Calu3 (cell line): Measurements from ENCODE around the gene DLG2. TPM values are rescaled to one million over a fixed set of nuclear protein-coding genes. Genes with fewer than 3 reads are reported as not detected.

Source experiments
- BruUV-seq: library from RNA; stranded (reverse); fragments of 400-500 nt; replicated peaks from 2 replicates; lab custom pipeline; 2021; lab: Mats Ljungman, UMichigan
- CTCF ChIA-PET: fragments of 300-600 bp; sonication (Branson Sonifier 250); formaldehyde crosslinking; loops from one replicate; lab custom pipeline; 2022; ENCODE audit warnings: antibody characterized with exemption; lab: Charles Lee
- DNase-seq: peaks from one replicate; pipeline ENCODE4 v3.0.0; 2022
- H3K27ac Mint-ChIP-seq: one replicate; pipeline ENCODE4 v1.8.0; 2022; ENCODE audit warnings: mixed read lengths; ENCODE audit not compliant: unreplicated experiment
- H3K27me3 Mint-ChIP-seq: one replicate; pipeline ENCODE4 v1.8.0; 2022; ENCODE audit warnings: mixed read lengths; ENCODE audit not compliant: unreplicated experiment
- H3K36me3 Mint-ChIP-seq: one replicate; pipeline ENCODE4 v1.8.0; 2022; ENCODE audit warnings: mild to moderate bottlenecking, moderate library complexity, mixed read lengths; ENCODE audit not compliant: insufficient read depth, unreplicated experiment
- H3K4me1 Mint-ChIP-seq: one replicate; pipeline ENCODE4 v1.8.0; 2022; ENCODE audit warnings: mild to moderate bottlenecking, low read depth, mixed read lengths; ENCODE audit not compliant: unreplicated experiment
- H3K4me3 Mint-ChIP-seq: one replicate; pipeline ENCODE4 v1.8.0; 2022; ENCODE audit warnings: mild to moderate bottlenecking, low read depth, moderate library complexity, mixed read lengths; ENCODE audit not compliant: unreplicated experiment
- H3K9me3 Mint-ChIP-seq: one replicate; pipeline ENCODE4 v1.8.0; 2022; ENCODE audit warnings: low read depth, mixed read lengths; ENCODE audit not compliant: unreplicated experiment
- CTCF ChIP-seq: fragments of 200-600 bp; IDR thresholded peaks from one replicate; pipeline ENCODE4 v1.8.0; 2022; ENCODE audit warnings: antibody characterized with exemption; ENCODE audit not compliant: unreplicated experiment
- intact Hi-C: fragments of 100-400 bp; cut with micrococcal nuclease; formaldehyde crosslinking; loops from one replicate; pipeline ENCODE4 v1.10.0; 2022; ENCODE audit not compliant: unreplicated experiment
- total RNA-seq: library from RNA; stranded (reverse); gene quantifications from 2 replicates; pipeline ENCODE4 v1.2.3, GENCODE V29; 2022

The DLG2 gene
- total RNA-seq, 1 experiment from 2014 or later: 0.71 TPM

GRCh38 chr11:84722583-84723108 is 904.5 kb downstream of the DLG2 start:
- no peaks in the 10 kb centered on the region for H3K4me1 Mint-ChIP-seq
- CTCF ChIA-PET: no interaction called here
- intact Hi-C loops: no loop called here
- no peak overlapping the region for H3K27ac Mint-ChIP-seq
- TF ChIP-seq CTCF: no peak
- DNase-seq: no peak
- peaks cover 36% of the 10 kb centered on the region for H3K27me3 Mint-ChIP-seq
- no peaks in the 10 kb centered on the region for H3K9me3 Mint-ChIP-seq
- H3K36me3 Mint-ChIP-seq: no peaks in the 10 kb centered on the region
- H3K4me3 Mint-ChIP-seq: no peak overlapping the region
- no TSS peak for BruUV-seq

DNA sequence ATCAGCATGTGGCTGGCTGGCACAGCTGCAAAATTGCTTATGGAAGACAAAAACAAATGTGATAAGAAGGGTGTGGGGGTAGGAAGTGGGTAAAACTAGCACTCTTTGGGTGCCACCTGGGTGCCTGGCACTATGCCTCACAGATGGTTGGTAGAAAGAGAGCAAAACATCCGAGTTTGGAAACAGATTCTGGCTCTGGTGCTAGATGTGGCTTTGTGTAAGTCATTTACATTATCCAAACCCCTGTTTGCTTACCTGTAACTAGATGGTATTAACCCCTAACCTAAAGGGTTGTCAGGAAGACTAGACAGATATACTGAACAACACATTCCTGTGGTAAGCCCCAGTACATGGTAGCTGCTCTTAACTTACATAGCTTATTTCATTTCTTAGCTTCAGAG is 905.6 kb downstream of the DLG2 start:
- H3K27ac Mint-ChIP-seq: no peak overlapping the region
- no peaks in the 10 kb centered on the region for H3K4me1 Mint-ChIP-seq
- H3K27me3 Mint-ChIP-seq: peaks cover 36% of the 10 kb centered on the region
- BruUV-seq: no TSS peak
- intact Hi-C loops: no loop called here
- no peaks in the 10 kb centered on the region for H3K9me3 Mint-ChIP-seq
- TF ChIP-seq CTCF: no peak
- DNase-seq: no peak
- H3K36me3 Mint-ChIP-seq: no peaks in the 10 kb centered on the region
- CTCF ChIA-PET: no interaction called here
- no peak overlapping the region for H3K4me3 Mint-ChIP-seq

DNA sequence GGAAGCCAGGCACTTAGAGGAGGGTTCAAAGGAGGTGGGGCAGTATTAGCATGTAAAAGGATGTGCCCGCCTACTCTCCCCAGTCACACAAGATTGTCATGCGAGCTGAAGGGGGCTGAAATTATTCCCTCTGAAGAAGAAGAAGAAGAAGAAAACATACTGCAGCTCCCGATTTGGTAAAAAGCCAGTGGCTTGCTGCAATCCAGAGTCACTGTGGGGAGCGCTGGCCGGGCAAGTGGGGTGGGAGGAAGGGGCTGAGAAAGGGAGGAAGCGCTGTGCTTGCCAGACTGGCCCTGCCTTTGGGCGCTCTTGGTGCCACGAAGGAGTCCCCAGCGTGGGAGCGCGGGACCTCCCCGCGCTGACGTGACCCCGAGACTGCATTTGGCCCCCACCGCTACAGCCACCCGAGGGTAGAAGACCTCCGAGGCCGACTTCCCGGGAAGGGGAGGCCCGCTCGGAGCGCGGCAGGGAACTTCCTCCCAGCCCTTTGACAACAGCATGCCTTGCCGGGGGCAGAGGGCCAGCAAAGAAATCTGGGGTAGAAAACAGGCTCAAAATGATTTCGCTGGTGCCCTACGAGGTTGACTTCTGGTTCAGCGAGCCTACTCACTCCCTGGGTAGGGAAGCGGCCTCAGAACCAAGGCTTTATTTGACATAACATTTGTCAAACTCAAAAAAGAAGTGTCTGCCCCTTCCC is 906.3 kb downstream of the DLG2 start:
- CTCF ChIA-PET: interaction anchor here (0.6 kb wide), 1 partner anchor 57 kb away, joined by 3 read pairs; no protein-coding TSS in a partner anchor
- no peak overlapping the region for H3K27ac Mint-ChIP-seq
- BruUV-seq: no TSS peak
- DNase-seq: no peak
- no peaks in the 10 kb centered on the region for H3K4me1 Mint-ChIP-seq
- H3K4me3 Mint-ChIP-seq: no peak overlapping the region
- TF ChIP-seq CTCF: no peak
- intact Hi-C loops: no loop called here
- peaks cover 36% of the 10 kb centered on the region for H3K27me3 Mint-ChIP-seq
- no peaks in the 10 kb centered on the region for H3K36me3 Mint-ChIP-seq
- H3K9me3 Mint-ChIP-seq: no peaks in the 10 kb centered on the region

- Mint-ChIP-seq H3K4me3 (no peak overlapping the region), H3K9me3 (no peaks in the 10 kb centered on the region), H3K27me3 (peaks cover 36% of the 10 kb centered on the region), H3K36me3 (no peaks in the 10 kb centered on the region), H3K27ac (no peak overlapping the region), H3K4me1 (no peaks in the 10 kb centered on the region)
- intact Hi-C loops: loop anchor here (10.0 kb wide), 1 partner anchor 325 kb away; no protein-coding TSS in a partner anchor
- CTCF ChIA-PET: interaction anchor here (0.6 kb wide), 1 partner anchor 56 kb away, joined by 3 read pairs; no protein-coding TSS in a partner anchor
- DNase-seq: no peak
- BruUV-seq: no TSS peak
- TF ChIP-seq CTCF: no peak
These were observed 907.1 kb downstream of the DLG2 start for GRCh38 chr11:84719935-84720577.
